GM12892 (cell line): Measurements from ENCODE around the gene CHCHD3.

Source experiments
- POLR2A ChIP-seq: IDR thresholded peaks from 2 replicates; pipeline ENCODE4 v1.6.1; 2011; ENCODE audit warnings: low read depth, low read length, control low read depth
- POLR2AphosphoS5 ChIP-seq: IDR thresholded peaks from 2 replicates; pipeline ENCODE4 v1.6.1; 2011; ENCODE audit warnings: low read depth, low read length, control low read depth

- TF ChIP-seq POLR2AphosphoS5 (no peak), POLR2A (no peak)
Observed at GRCh38 chr7:132893560-132893959, 188.3 kb downstream of the CHCHD3 start.
